Left ventricle myocardium superior (tissue), 1 donor: ENCODE measurements around the gene LYRM4. TPM values are rescaled to one million over a fixed set of nuclear protein-coding genes. Genes with fewer than 3 reads are reported as not detected.

Source experiments
- ATAC-seq: fragments of 200-7000 bp; cut with Tn5 transposase; one replicate; pipeline ENCODE4 v1.9.1; 2020; ENCODE audit warnings: mild to moderate bottlenecking, moderate library complexity
- DNase-seq: peaks from one replicate; pipeline ENCODE4 v3.0.0-alpha.2; 2020
- intact Hi-C: fragments of 100-400 bp; cut with micrococcal nuclease; formaldehyde crosslinking; loops from one replicate; pipeline ENCODE4 v1.11.0; 2022
- total RNA-seq: library from RNA; stranded (reverse); fragmentation: NEBNext Ultra II Directional; extraction: Animal tissue kit (Norgen Biotek cat#: 25700); gene quantifications from one replicate; pipeline ENCODE4 v1.2.1, GENCODE V29; 2021
- donor health status: DM: no; HTN: yes; CAD: no; lungs with severe emphysema.

LYRM4 gene
- total RNA-seq, 1 donor from 2014 or later: 26.6 TPM

- DNase-seq: no peak
- ATAC-seq: no peak
- intact Hi-C loops: no loop called here
Measured at GRCh38 chr6:5091210-5092069, 169.3 kb downstream of the LYRM4 start.

- intact Hi-C loops: no loop called here
- no peak for ATAC-seq
Measured at GRCh38 chr6:5090603-5091002, 170.1 kb downstream of the LYRM4 start.

GRCh38 chr6:5089481-5090438 lies 171.0 kb downstream of the LYRM4 start:
- DNase-seq: no peak
- no peak for ATAC-seq
- intact Hi-C loops: no loop called here

More at GRCh38 chr6:5090603-5091002, 170.1 kb downstream of the LYRM4 start:
- DNase-seq: no peak

- DNase-seq: no peak
- intact Hi-C loops: no loop called here
- no peak for ATAC-seq
Measured at GRCh38 chr6:5088780-5089179, 172.0 kb downstream of the LYRM4 start.

GRCh38 chr6:5087389-5087788 lies 173.4 kb downstream of the LYRM4 start:
- intact Hi-C loops: no loop called here
- DNase-seq (peak; percentile 58), ATAC-seq (no peak)

- no peak for ATAC-seq
- intact Hi-C loops: no loop called here
Measured at GRCh38 chr6:5086294-5086890, 174.4 kb downstream of the LYRM4 start.

GRCh38 chr6:5085648-5086293 lies 175.0 kb downstream of the LYRM4 start:
- DNase-seq: peak; percentile 66
- intact Hi-C loops: no loop called here
- peak; percentile 52 for ATAC-seq

More at GRCh38 chr6:5086294-5086890, 174.4 kb downstream of the LYRM4 start:
- peak; percentile 44 for DNase-seq

- ATAC-seq (peak; percentile 76), DNase-seq (peak; percentile 76)
- intact Hi-C loops: no loop called here
Measured at GRCh38 chr6:5084781-5085647, 175.7 kb downstream of the LYRM4 start, which contains the start of gene PPP1R3G. Gene PPP1R3G, plus strand, starts transcription at chr6:5085341. Its CDS starts 145 bp downstream, at chr6:5085486.

- DNase-seq: peak; percentile 87
- intact Hi-C loops: no loop called here
- peak; percentile 88 for ATAC-seq
Measured at GRCh38 chr6:5084360-5084780, 176.4 kb downstream of the LYRM4 start.

GRCh38 chr6:5083813-5084359 lies 176.9 kb downstream of the LYRM4 start:
- no peak for ATAC-seq
- DNase-seq: no peak
- intact Hi-C loops: no loop called here

- intact Hi-C loops: no loop called here
- ATAC-seq (no peak), DNase-seq (no peak)
Measured at GRCh38 chr6:5083307-5083583, 177.5 kb downstream of the LYRM4 start.

- intact Hi-C loops: no loop called here
- DNase-seq (no peak), ATAC-seq (no peak)
Measured at GRCh38 chr6:5082487-5083306, 178.1 kb downstream of the LYRM4 start.

GRCh38 chr6:5081955-5082354 lies 178.8 kb downstream of the LYRM4 start:
- no peak for ATAC-seq
- intact Hi-C loops: no loop called here
- no peak for DNase-seq

GRCh38 chr6:5081182-5081581 lies 179.6 kb downstream of the LYRM4 start:
- ATAC-seq: no peak
- intact Hi-C loops: no loop called here

GRCh38 chr6:5080574-5080973 lies 180.2 kb downstream of the LYRM4 start:
- intact Hi-C loops: no loop called here
- DNase-seq (no peak), ATAC-seq (no peak)

More at GRCh38 chr6:5081182-5081581, 179.6 kb downstream of the LYRM4 start:
- no peak for DNase-seq

- intact Hi-C loops: no loop called here
- no peak for DNase-seq
- ATAC-seq: no peak
Measured at GRCh38 chr6:5079692-5080091, 181.1 kb downstream of the LYRM4 start.

GRCh38 chr6:5078121-5078669 lies 182.6 kb downstream of the LYRM4 start:
- DNase-seq (no peak), ATAC-seq (peak; percentile 75)
- intact Hi-C loops: no loop called here
